GM10248 (cell line): ENCODE results near the gene CX3CL1.

Experiments
- CTCF ChIA-PET: fragments of 300-600 bp; sonication (Branson Sonifier 250); formaldehyde crosslinking; extraction: SDS; loops from one replicate; lab custom pipeline; 2021; ENCODE audit warnings: antibody characterized with exemption; lab: Yijun Ruan, JAX
- POLR2A ChIA-PET: fragments of 350-650 bp; sonication (Branson Sonifier 250); formaldehyde crosslinking; extraction: SDS; loops from one replicate; lab custom pipeline; 2020; ENCODE audit warnings: antibody characterized with exemption; lab: Yijun Ruan, JAX
- DNase-seq: peaks from one replicate; pipeline ENCODE4 v3.0.0; 2012; ENCODE audit errors: extremely low spot score
- TF ChIP-seq, protein P1 (sequence below): IDR thresholded peaks from 2 replicates; pipeline ENCODE4 v1.5.1; 2012; ENCODE audit warnings: mild to moderate bottlenecking, low read depth; ENCODE audit errors: extremely low read depth, missing control alignments, control extremely low read depth

The CX3CL1 gene

DNA sequence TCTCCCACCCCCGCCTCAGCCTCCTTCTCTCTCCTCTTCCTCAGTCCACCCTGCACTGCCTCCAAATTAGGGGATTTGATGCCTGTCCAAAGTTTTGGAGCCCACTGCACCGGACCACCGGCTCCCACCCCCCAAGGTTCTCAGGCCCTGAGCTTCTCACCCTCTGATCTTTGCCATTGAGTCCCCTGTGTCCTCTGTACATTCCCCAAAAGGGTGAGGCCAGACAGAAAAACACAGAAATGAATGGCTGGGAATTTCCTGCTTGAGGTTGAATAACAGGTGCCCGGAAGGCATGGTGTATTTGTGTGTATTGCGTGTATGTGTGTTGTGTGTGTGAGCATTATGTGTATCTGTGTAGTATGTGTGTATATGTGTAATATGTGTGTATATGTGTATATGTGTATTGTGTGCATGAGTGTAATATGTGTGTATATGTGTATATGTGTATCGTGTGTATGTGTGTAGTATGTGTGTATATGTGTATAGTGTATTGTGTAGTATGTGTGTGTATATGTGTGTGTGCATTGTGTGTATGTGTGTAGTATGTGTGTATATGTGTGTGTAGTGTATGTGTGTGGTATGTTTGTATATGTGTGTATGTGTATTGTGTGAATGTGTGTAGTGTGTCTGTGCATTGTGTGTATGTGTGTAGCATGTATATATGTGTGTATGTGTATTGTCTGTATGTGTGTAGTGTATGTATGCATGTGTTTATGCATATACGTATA, 16.2 kb downstream of the CX3CL1 start:
- DNase-seq: no peak
- POLR2A ChIA-PET: interaction anchor here (0.6 to 1.1 kb wide), 3 partner anchors 25 to 440 kb away, joined by 3 to 5 read pairs (median 4); no protein-coding TSS in a partner anchor
- TF ChIP-seq, protein P1, sequence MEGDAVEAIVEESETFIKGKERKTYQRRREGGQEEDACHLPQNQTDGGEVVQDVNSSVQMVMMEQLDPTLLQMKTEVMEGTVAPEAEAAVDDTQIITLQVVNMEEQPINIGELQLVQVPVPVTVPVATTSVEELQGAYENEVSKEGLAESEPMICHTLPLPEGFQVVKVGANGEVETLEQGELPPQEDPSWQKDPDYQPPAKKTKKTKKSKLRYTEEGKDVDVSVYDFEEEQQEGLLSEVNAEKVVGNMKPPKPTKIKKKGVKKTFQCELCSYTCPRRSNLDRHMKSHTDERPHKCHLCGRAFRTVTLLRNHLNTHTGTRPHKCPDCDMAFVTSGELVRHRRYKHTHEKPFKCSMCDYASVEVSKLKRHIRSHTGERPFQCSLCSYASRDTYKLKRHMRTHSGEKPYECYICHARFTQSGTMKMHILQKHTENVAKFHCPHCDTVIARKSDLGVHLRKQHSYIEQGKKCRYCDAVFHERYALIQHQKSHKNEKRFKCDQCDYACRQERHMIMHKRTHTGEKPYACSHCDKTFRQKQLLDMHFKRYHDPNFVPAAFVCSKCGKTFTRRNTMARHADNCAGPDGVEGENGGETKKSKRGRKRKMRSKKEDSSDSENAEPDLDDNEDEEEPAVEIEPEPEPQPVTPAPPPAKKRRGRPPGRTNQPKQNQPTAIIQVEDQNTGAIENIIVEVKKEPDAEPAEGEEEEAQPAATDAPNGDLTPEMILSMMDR: no peak
- CTCF ChIA-PET: interaction anchor here (0.7 to 4.9 kb wide), 4 partner anchors 11 to 89 kb away, joined by 3 to 29 read pairs (median 6); no protein-coding TSS in a partner anchor

DNA sequence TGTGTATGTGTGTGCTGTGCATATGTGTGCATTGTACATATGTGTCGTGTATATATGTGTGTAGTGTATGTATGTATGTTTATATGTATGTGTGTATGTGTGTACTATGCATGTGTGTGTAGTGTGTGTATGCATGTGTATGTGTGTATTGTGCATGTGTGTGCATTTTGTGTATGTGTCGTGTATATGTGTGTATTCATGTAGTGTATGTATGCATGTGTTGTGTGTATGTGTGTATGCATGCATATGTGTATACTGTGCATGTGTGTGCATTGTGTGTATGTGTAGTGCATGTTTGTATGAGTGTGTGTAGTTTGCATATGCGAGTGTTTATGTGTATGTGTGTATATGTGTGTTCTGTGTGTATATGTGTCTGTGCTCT, 16.8 kb downstream of the CX3CL1 start:
- POLR2A ChIA-PET: no interaction called here
- TF ChIP-seq, protein P1: no peak
- CTCF ChIA-PET: no interaction called here
- no peak for DNase-seq

DNA sequence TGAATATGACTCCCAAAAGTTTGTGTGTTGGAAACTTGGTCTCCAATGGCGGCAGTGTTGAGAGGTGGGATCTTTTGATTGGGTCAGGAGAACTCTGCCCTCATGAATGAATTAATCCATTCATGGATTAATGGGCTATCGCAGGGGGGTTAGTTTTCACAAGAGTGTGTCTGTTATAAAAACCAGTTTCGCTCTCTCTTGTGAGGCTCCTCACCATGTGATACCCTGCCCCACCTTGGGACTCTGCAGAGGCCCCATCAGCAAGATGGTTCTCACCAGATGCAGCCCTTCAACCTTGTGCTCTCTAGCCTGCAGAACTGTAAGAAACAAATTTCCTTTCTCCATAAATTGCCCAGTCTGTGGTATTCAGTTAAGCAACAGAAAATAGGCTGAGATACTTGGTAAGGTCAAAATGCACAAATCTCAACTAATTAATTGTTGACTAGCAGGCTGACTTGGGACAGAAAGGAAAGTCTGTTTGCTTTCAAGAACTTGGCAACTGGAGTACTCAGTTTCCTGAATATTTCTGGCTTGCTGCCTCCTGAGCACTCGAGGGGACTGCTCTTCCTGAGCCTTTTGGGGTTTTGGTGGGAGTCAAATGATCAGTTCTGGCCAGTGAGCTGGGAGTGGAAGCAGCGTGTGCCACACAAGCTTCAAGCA, 18.5 kb downstream of the CX3CL1 start:
- no peak for DNase-seq
- CTCF ChIA-PET: interaction anchor here (1.0 to 2.2 kb wide), 6 partner anchors 8 to 35 kb away, joined by 3 to 11 read pairs (median 5); no protein-coding TSS in a partner anchor

DNA sequence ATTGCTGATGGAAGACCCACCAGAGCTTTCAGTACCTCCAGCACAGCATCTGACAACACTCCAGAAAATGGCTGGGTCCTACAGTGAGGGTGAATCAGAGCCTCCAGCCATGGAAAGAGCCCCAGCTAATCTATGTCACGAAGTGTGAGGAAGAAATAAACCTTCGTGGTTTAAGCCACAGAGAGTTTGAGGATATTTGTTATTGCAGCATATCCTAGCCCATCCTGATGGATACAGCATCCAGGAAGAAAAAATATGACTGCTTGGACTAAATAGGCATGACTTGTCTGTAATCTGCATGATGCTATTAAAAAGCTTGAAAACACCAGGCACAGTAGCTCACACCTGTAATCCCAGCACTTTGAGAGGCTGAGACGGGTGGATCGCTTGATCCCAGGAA, 19.0 kb downstream of the CX3CL1 start:
- ChIA-PET POLR2A (interaction anchor here (1.1 kb wide), 2 partner anchors 22 to 25 kb away, joined by 4 read pairs; no protein-coding TSS in a partner anchor), CTCF (interaction anchor here (0.8 to 2.2 kb wide), 5 partner anchors 8 to 35 kb away, joined by 3 to 11 read pairs (median 5); no protein-coding TSS in a partner anchor)
- DNase-seq: no peak
- TF ChIP-seq, protein P1: no peak

More for the DNA sequence above, 18.5 kb downstream of the CX3CL1 start:
- POLR2A ChIA-PET: no interaction called here
- TF ChIP-seq, protein P1: no peak

DNA sequence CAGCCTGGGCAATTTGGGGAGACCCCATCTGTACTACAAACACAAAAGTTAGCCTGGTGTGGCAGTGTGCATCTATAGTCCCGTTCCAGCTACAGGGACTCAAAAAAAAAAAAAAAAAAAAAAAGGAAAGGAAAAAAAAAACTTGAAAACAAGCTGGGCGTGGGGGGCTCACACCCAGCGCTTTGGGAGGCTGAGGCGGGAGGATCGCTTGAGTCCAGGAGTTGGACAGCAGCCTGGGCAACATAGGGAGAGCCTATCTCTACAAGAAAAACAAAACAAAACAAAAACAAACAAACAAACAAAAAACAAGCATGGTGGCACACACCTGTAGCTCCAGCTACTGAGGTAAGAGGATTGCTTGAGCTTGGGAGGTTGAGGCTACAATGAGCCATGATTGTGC, 19.4 kb downstream of the CX3CL1 start:
- ChIA-PET CTCF (interaction anchor here (0.8 to 2.2 kb wide), 4 partner anchors 14 to 36 kb away, joined by 3 to 8 read pairs (median 5); no protein-coding TSS in a partner anchor), POLR2A (interaction anchor here (0.6 to 1.1 kb wide), 4 partner anchors 22 to 134 kb away, joined by 3 to 4 read pairs (median 4); no protein-coding TSS in a partner anchor)
- TF ChIP-seq, protein P1: no peak
- DNase-seq: no peak

DNA sequence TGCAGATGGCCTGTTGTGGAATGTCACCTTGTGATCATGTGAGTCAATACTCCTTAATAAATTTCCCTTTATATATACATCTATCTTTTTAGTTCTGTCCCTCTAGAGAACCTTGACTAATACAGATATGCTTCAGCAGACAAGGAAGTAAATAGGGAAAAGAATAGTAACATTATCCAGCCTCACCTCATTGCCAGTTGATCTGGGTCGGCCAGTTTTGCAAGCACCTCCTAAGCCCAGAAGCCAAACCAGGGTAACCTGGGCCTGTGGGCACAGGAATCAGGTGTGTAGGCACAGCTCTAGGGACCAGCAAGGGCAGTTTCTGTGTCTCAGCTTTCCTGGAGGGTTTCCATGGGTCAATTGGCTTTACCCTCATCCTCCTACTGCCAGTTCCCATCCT, 20.4 kb downstream of the CX3CL1 start:
- POLR2A ChIA-PET: interaction anchor here (1.1 kb wide), 1 partner anchor 21 kb away, joined by 4 read pairs; no protein-coding TSS in a partner anchor
- TF ChIP-seq, protein P1: no peak
- no peak for DNase-seq
- CTCF ChIA-PET: interaction anchor here (1.3 to 2.2 kb wide), 5 partner anchors 11 to 92 kb away, joined by 4 to 8 read pairs (median 5); partner anchors contain the start of gene CCL17
